ENCODE data around the gene PLIN3.

PLIN3 gene

GRCh38 chr19:4908781-4909155 is 41.3 kb upstream of the PLIN3 start:
- Histone ChIP-seq H4K20me1 (ENCODE audit: control insufficient read depth, insufficient read depth, low read depth, low read length) (peaks cover 24% of the 10 kb centered on the region), H3K9me2 (replicated peaks; ENCODE audit: control insufficient read depth, low read length) (no peaks in the 10 kb centered on the region), H3K4me1 (ENCODE audit: control insufficient read depth, low read length) (peaks cover 38% of the 10 kb centered on the region), H3F3A (ENCODE audit: control insufficient read depth, insufficient read depth) (peaks cover 10% of the 10 kb centered on the region), H3K27me3 (ENCODE audit: control insufficient read depth, low read length) (no peaks in the 10 kb centered on the region), H3K4me2 (ENCODE audit: low read length) (peak overlapping the region; percentile 58), H3K79me2 (ENCODE audit: control insufficient read depth, low read length) (peaks cover 39% of the 10 kb centered on the region), H3K4me3 (ENCODE audit: low read length) (peak overlapping the region; percentile 92), H3K27ac (ENCODE audit: low read depth, low read length) (no peak overlapping the region), H3K36me3 (ENCODE audit: control insufficient read depth, low read length) (peaks cover 39% of the 10 kb centered on the region), H3K9me3 (ENCODE audit: control insufficient read depth, insufficient read depth, low read length) (no peaks in the 10 kb centered on the region)
- TF ChIP-seq EZH2phosphoT487 (IDR thresholded peaks at IDR 0.05; ENCODE audit: borderline replicate concordance, low read length) = no peak
- TF ChIP-seq, protein P1, sequence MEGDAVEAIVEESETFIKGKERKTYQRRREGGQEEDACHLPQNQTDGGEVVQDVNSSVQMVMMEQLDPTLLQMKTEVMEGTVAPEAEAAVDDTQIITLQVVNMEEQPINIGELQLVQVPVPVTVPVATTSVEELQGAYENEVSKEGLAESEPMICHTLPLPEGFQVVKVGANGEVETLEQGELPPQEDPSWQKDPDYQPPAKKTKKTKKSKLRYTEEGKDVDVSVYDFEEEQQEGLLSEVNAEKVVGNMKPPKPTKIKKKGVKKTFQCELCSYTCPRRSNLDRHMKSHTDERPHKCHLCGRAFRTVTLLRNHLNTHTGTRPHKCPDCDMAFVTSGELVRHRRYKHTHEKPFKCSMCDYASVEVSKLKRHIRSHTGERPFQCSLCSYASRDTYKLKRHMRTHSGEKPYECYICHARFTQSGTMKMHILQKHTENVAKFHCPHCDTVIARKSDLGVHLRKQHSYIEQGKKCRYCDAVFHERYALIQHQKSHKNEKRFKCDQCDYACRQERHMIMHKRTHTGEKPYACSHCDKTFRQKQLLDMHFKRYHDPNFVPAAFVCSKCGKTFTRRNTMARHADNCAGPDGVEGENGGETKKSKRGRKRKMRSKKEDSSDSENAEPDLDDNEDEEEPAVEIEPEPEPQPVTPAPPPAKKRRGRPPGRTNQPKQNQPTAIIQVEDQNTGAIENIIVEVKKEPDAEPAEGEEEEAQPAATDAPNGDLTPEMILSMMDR (IDR thresholded peaks at IDR 0.05; ENCODE audit: low read depth, low read length, poor library complexity, severe bottlenecking) = no peak

- H4K20me1 ChIP-seq (ENCODE audit: control insufficient read depth, insufficient read depth, low read depth, low read length) = peaks cover 19% of the 10 kb centered on the region; the same call in 1 of the 2 replicates
- no peaks in the 10 kb centered on the region for H3K27me3 ChIP-seq (ENCODE audit: control insufficient read depth, low read length)
- H3K36me3 ChIP-seq (ENCODE audit: control insufficient read depth, low read length) = peaks cover 35% of the 10 kb centered on the region
- peaks cover 10% of the 10 kb centered on the region for H3F3A ChIP-seq (ENCODE audit: control insufficient read depth, insufficient read depth)
- peak overlapping the region; percentile 58; the same call in 1 of the 2 replicates for H3K4me2 ChIP-seq (ENCODE audit: low read length)
- H3K9me3 ChIP-seq (ENCODE audit: control insufficient read depth, insufficient read depth, low read length) = no peaks in the 10 kb centered on the region
- TF ChIP-seq, protein P1 (IDR thresholded peaks at IDR 0.05; ENCODE audit: low read depth, low read length, poor library complexity, severe bottlenecking) = no peak
- TF ChIP-seq EZH2phosphoT487 (IDR thresholded peaks at IDR 0.05; ENCODE audit: borderline replicate concordance, low read length) = no peak
- H3K27ac ChIP-seq (ENCODE audit: low read depth, low read length) = no peak overlapping the region
- H3K79me2 ChIP-seq (ENCODE audit: control insufficient read depth, low read length) = peaks cover 35% of the 10 kb centered on the region
- H3K4me3 ChIP-seq (ENCODE audit: low read length) = no peak overlapping the region
- no peaks in the 10 kb centered on the region for H3K9me2 ChIP-seq (replicated peaks; ENCODE audit: control insufficient read depth, low read length)
- peaks cover 34% of the 10 kb centered on the region for H3K4me1 ChIP-seq (ENCODE audit: control insufficient read depth, low read length)
These were observed 40.9 kb upstream of the PLIN3 start for GRCh38 chr19:4908360-4908759.

GRCh38 chr19:4906963-4907362 is 39.5 kb upstream of the PLIN3 start:
- TF ChIP-seq, protein P1 (IDR thresholded peaks at IDR 0.05; ENCODE audit: low read depth, low read length, poor library complexity, severe bottlenecking) = no peak
- TF ChIP-seq EZH2phosphoT487 (IDR thresholded peaks at IDR 0.05; ENCODE audit: borderline replicate concordance, low read length) = no peak
- peaks cover 21% of the 10 kb centered on the region for H3K79me2 ChIP-seq (ENCODE audit: control insufficient read depth, low read length)
- no peaks in the 10 kb centered on the region for H3K9me3 ChIP-seq (ENCODE audit: control insufficient read depth, insufficient read depth, low read length)
- H3K4me1 ChIP-seq (ENCODE audit: control insufficient read depth, low read length) = peaks cover 20% of the 10 kb centered on the region
- no peaks in the 10 kb centered on the region for H3K9me2 ChIP-seq (replicated peaks; ENCODE audit: control insufficient read depth, low read length)
- H3F3A ChIP-seq (ENCODE audit: control insufficient read depth, insufficient read depth) = peaks cover 10% of the 10 kb centered on the region
- H4K20me1 ChIP-seq (ENCODE audit: control insufficient read depth, insufficient read depth, low read depth, low read length) = peaks cover 5% of the 10 kb centered on the region; the same call in 1 of the 2 replicates
- H3K4me2 ChIP-seq (ENCODE audit: low read length) = no peak overlapping the region
- H3K27ac ChIP-seq (ENCODE audit: low read depth, low read length) = no peak overlapping the region
- H3K27me3 ChIP-seq (ENCODE audit: control insufficient read depth, low read length) = no peaks in the 10 kb centered on the region
- peaks cover 21% of the 10 kb centered on the region for H3K36me3 ChIP-seq (ENCODE audit: control insufficient read depth, low read length)
- H3K4me3 ChIP-seq (ENCODE audit: low read length) = no peak overlapping the region
